OCI-M1 (cell line): Measurements from ENCODE around the gene ANAPC4.

ENCODE experiments used
- DNase-seq: peaks from one replicate; lab custom pipeline; 2025; lab: John Stamatoyannopoulos, UW

Gene ANAPC4

DNA sequence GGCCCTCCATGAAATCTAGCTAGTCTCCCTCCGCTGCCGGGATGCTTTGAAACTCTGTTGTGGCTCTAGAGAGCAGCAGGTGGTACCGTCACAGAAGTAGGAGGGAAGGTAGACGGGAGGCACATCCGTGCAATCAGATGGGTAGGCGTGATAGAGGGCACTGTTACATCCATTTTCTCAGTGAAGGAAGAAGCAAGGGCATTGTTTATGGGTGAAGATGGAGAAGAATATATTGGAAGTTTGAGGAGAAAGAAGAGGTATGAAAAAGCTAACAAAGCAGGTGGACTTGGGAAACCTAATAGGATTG, 1.3 kb downstream of the ANAPC4 start:
- DNase-seq = no peak

DNA sequence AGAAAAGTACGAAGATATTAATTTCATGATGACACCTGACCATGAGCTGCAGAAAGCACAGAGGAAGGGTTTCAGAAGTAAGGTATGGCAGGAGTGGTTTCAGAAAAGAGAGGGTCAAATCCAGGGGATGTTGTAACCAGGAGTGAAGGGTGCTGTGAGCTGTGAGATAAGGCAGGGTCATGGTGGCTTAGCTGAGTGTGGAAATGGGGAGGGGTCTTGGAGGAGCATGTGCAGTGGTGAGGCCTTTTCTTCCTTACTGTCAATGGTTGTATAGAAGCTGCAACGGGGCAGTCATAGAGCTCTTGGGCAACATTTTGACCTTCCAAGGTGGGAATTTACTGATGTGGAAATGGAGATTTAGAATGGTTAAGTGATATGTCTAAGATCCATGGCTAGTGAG, 2.5 kb downstream of the ANAPC4 start:
- peak; percentile 20 for DNase-seq

DNA sequence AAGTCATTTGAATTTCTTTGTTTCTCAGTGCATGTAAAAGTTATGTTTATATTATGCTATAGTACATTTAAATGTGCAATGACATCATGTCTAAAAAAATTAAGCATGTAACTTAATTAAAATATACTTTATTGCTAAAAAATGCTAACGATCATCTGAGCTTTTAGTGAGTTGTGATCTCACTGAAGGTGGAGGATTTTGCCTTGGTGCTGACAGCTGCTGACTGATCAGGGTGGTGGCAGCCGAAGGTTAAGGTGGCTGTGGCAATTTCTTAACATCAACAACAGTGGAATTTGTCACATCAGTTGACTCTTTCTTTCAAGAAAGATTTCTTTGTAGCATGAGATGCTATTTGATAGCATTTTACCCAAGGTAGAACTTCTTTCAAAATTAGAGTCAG, 6.6 kb downstream of the ANAPC4 start:
- DNase-seq = no peak

DNA sequence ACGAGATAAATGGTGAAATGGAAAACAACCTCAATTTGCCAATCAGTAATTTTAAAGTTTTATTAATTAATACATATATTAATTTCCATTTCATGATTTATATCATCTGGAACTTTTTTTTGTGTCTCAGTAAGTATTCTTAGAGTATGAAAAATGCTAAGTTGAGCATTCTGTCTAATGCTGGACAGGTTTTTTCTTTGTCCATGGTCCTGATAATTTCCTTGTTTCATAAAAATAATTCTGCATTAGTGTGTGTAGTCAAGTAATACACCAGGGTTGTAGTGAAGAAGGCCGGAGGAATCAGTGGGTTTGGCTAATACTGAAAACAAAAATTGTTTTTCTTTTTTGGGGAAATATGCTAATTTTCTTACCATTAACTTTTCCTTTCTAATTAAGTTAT, 9.9 kb downstream of the ANAPC4 start:
- DNase-seq = no peak

DNA sequence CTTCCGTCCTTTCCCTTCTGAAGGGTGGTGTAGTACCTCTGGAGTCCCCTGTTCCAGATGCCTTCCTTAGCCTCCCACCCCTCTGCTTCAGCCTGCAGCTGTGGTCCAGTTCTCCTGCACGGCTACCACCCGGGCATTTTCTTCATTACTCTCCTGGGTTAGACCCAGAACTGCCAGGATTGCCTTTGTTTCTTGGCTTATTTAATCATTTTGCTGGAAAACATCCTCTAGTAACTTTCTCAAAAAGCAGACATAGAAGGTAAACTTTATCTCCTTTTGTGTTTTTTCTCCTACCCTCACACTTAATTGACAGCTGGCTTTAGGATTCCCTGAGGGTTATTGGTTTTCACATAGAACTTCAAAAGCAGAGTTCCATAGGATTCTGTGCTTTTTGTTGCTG, 20.2 kb downstream of the ANAPC4 start:
- DNase-seq = no peak

DNA sequence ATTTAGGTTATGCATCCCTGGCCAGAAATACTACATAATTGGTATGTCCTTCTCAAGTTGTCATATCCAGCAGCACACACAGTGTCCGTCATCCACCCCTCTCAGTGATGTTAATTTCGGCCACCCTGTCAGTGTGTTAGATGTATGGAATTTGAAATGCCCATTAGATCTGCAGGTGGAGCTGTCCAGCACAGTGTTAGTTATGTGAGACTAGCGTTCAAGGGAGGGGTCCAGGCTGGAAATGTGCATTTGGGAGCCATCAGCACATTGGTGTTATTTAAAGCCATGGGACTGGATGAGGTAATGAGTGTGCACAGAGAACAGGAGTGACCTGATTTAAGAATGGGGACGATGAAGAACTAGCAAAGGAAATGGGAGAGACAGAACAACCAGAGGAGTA, 22.4 kb downstream of the ANAPC4 start:
- no peak for DNase-seq

DNA sequence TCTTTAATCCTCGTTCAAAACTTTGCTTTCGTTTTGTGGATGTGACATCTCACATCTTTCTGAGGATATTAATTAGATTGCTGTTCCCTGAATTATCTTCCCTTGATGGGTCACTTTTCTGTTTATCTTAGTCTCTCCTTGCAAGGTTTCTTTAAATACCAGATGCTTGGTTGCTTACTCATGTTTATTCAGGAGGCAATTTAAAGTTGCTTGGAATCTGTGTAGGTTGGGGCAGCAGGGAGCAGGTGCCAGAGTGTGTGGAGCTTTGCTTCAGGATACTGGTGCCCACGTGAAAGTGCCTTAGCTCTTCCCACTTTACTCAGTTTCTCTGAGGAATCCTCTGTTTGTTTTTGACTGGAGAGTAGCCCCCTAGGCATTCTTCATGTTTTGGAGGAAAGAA, 24.0 kb downstream of the ANAPC4 start:
- DNase-seq = no peak

DNA sequence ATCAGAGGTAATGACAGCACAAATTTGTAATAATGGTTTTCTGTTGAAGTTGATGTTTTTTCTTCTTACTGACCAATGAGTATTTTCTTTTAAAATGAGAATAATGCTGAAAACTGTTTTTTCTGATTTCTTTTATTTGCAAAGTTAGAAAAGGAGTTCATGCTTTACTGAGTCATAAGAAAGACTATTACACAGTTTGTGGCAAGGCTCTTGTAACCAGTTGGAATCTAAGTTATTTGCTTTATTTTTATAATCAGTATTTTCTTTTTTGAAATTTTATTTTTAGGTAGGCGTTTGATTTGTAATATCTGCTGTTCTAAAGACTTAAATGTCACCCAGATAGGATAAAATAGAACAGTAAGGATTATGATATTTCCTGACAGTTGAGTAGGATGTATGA, 25.5 kb downstream of the ANAPC4 start:
- DNase-seq = no peak

DNA sequence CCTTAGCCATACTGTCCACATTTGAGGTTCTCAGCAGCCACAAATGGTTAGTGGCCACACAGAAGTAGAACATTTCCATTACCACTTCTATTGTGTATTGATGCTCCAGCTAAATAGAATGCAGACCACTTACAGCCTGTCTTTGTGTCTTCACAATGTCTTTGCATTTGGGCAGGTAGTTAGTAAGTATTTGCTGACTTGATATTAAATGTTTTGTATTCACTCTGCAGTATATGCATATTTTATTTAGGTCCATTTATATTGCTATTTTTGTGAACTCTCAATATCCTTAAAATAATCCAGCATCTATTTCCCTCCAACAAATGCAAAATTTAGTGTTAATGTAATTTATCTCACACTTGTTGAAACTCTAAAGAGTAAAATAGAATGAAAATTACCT, 26.6 kb downstream of the ANAPC4 start:
- DNase-seq = no peak

DNA sequence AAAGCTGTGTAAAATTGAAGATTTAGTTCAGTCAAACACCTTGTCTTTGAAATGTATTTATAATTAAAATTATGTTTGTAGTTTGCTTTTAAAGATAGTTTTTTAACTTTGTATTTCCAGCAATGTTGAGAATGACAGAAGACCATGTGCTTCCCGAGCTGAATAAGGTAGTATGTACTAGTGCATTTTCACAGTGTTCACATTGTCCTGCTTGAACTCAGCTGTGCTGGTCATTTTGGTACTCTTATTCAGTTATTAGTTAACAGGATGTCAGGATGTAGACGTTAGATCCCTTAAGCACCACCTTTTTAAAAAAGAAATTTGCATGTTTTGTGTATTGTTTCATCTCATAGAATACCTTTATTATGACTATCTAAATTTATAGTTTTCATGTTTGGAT, 28.4 kb downstream of the ANAPC4 start:
- DNase-seq = no peak

DNA sequence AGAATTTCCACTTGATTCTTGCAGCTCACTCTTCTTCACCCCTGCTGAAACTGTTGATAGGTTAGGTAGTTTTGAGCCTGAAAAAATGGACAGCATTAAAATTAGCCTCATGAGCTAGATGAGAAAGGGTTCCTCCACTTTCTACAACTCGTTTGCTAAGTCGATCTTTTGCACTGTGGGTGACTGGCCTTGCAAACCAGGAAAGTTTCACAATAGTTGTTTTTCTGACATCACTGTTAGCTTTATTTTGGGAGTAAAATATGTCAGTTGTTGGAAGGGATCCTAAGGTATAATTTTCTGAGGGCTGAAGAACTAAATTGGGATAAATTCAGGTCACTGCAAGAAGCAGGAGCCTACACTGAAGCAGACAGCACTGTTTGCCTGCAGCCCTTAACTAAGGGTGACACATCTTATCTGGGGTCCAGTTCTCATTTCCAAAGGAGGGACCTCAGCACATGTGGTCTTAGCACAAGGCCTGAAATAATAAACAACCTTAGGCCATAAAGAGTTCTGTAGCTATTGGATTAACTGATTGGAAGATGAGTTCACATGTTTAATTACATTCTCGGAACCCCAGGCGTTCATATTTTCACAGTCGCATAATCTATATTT, 29.1 kb downstream of the ANAPC4 start:
- DNase-seq = no peak

DNA sequence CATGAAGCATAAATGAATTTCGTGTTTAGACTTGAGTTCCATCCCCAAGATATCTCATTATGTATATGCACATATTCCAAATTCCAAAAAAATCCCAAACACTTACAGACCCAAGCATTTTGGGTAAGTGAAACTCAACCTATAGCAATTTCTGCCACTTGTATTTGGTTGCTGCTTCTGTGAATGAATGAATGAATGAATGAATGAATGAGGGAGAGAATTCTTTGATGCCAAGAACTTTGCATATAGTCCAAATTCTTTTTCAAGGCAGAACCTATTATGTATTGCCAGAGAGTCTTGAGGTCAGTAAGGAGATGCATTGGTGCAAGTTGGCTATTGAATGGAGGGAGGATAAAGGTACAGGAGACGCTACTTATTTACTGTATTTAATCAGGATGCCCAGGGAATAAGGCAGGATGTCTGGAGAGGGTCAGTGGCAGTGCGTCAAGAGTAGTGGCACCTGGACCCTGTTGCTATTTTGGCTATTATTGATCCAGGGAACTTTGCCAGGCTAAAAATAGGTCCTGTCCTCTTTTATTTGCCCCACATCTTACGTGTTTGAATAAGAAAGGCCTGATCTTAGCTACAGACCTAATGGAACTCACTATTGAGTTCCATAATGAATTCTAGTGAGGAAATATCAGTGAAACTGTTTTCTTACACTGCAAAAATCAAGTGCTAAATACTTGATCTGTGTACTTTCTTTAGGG, 33.9 kb downstream of the ANAPC4 start:
- DNase-seq = no peak

DNA sequence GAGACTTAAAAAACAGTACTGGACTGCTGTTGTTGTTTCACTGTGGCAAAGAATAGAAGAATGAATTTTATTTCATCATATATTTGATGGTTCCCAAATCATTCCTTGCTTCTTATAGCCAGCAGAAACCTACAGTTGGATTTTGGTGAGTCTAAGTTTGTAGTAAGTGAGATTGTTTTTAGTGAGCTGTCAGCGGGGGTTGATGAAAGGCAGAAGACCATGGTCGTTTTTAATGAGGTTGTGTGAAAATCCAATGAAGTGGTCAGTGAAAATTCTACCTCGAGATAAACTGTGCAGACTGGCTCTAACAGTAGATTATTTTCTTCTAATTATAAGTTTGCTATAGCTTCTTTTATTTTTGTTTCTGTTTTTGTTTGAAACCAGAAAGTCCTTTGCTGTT, 36.2 kb downstream of the ANAPC4 start:
- no peak for DNase-seq

DNA sequence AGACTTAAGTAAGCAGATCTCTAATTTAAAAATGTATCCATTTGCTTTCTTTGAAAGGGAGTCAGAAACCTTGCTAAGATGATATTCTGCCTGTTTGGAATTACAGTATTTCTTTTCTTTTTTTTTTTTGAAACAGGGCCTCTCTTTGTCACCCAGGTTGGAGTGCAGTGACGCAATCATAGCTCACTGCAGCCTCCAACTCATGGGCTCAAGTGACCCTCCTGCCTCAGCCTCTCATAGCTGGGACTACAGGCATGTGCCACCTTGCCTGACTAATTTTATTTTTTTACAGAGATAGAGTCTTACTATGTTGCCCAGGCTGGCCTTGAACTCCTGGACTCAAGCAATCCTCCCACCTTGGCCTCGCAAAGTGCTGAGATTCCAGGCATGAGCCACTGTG, 40.0 kb downstream of the ANAPC4 start:
- no peak for DNase-seq

DNA sequence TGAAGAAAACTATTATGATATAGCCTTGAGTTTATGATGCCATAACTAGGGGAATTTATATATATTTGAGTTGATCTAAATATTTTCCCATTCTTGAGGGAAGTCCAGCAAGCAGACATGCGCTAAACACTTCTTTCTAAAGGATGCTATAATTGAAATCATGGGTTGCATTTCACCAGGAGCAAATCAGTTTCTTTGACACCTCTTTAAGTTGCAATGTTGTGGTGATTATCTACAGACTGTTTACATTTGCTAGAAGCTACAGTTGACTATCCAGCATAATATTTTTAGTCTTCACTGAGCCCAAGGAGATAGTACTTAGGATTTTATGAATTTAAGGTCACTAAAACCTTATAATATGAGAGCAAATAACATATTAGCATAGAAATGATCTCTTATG, 43.9 kb downstream of the ANAPC4 start:
- DNase-seq = no peak

DNA sequence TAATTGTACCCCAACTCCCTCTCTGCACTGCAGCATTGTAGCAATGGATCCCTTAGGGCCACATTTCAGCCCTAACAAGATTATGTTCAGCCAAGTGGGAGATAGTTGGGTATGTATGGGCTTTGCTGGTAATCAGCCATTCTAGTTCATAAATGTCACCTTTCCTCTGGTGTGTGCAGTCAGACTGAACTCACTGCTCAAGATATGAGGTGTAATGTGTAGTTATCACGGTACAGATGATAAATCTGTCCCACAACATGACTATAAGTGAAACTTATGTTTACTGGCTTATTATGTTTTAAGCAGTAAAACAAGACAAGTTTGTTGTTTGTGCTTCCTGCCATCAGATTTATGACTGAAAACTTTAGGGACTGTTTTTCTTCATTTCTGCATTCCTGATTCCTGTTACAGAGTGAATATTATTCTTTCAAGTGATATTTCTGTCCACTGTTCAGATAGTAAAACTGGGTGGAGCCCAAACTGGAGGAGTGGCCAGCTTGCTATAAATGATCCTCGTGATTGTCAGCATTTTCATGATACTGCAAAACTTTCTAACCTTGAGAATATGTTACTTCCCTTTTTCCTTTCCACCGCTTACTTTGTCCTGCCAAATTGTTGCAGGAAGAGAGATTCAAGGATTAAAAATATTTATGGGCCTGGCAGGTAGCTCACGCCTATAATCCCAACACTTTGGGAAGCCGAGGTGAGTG, 44.9 kb downstream of the ANAPC4 start:
- peak; percentile 84 for DNase-seq

DNA sequence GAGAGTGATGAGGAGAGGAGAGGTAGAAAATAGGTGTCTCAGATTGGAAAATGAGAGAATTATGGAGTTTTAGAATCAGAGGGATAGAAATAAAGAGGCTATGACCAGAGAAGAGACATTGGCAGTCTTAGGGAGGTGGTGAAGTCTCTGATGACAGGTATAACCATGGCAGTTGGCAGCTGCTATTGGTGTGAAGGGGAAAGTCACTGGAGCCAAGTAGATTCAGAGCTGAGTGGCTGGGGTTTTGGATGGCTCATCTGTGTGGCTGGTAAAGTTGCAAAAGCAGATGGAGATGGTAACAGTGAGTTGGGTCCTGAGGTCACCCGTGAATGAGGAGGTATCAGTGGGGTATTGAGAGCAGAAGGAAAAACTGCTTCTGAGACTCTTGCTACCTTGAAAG, 46.5 kb downstream of the ANAPC4 start:
- DNase-seq = no peak

DNA sequence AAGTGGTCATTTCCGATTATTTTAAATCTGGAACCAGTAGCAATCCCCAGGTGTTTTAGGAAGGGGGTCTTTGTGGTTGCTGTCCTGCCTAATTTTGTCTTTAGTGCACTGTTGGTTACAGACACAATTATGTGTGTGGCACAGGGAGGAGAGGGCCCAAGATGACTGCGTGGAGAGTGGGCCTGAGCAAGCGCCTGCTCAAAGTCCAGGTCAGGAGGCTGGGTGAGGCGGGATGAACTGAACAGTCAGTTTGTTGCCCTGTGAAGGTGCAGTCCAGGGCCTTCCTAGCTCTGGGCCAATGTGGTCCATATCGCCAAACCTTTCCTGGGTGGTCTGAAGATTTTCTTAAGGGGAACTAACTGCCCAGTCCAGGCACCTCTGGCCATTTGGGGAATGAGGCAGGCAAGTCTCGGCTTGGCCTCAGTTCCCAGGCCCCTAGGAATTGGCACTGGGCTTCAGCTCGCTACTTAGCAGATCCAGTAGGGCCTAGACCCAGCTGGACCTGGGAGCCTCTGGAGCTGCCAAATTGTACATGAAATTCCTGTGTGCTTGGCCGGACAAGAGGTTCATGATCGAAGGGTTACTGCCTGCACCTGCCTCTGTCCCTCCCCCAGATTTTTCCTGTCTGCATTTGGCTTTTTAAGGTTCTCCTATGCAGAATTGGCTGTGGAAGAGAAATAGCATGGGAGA, 47.6 kb downstream of the ANAPC4 start:
- no peak for DNase-seq

DNA sequence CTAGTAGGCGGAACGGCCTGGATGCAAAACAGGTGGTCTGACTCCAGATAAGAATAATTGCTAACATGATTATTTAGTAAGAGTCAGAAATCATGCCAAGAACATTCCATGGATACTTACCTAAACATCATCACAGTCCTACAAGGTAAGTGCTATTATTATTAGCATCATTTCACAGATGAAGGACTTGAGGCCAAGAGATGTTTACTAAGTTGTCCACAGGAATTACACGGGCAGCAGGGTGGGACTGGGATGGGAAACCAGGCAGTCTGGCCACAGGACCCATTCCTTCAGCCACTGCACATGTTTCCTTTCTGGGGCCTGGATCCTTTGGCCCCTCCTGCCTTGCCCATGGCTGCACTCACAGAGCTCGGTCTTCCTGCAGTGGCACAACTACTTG, 48.3 kb downstream of the ANAPC4 start:
- DNase-seq = no peak

DNA sequence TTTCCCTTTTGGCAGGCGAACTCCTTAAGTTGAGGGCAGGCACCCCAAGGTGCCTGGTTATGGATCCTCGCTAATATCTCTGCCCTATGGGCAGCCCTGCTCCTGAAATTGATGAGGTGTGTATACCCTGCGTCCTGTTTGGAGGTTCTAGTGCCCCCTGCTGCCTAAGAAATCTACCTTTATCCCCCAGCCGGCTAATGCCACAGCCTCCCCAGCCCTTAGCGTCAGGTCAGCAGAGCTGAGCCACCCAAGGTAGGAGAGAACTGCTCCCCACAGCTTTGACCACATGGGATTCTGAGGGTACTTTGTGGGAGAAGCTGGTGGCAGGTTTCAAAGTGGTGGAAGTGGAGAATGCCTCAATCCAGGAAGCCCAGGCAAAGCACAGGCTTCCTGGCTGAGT, 50.8 kb downstream of the ANAPC4 start:
- DNase-seq = no peak

DNA sequence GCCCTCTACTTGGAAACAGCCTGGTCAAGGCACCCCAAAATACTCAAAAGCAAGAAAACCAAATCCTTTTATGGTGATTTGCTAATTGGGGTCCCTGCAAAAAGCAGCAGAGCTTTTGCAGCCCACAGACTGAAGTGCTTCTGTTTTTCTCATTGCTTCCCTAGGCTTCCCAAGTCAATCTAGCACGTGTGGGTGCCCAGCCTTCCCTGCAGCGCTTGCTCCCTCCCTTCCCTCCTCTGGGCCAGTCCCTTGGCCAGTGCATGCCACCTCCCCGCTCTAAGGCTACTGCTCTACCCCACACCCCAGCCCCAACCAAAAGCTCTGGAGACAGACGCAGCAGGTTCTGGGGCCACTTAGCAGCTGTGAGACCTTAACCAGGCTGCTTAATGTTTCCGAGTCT, 53.6 kb downstream of the ANAPC4 start:
- no peak for DNase-seq

DNA sequence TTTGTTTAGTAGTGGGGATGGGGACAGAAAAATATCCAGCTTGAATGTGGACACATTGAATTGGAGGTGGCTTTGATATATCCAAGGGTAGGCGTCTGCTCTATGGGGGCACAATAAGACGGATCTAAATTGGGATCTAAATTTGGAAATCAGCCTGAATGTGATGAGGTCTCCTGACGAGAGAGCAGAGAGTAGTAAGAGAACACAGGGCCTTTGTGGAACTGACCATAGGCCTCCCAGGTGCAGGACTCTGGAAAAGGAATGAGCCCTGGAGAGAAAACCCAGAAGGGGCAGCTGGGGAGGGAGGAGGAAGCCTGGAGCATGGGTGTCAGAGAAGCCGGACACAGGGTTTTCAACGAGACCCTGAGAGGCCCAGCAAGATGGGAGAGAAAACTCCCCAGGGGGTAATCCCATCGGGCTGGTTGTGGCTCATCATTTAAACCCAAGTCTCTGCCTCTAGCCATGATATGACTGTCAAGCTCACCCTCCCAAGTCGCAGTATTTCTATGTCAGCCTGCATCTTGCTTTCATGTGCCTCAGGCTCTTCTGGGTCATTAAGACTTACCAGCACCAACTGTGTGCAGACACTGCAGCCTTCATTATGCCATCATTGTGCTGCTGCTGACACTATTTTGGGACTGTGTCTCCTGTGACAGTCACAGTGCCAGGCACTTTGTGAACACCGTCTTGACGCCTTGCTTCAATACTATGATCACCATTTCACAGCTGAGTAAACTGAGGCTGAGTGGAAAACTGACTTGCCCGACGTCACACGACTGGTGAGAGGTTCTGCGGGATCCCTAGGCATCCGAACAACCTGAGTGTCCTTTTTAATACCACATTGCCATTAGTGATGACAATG, 57.1 kb downstream of the ANAPC4 start:
- DNase-seq = no peak
